Lung (tissue), 12 donors: ENCODE results near the gene C20orf204. TPM values are rescaled to one million over a fixed set of nuclear protein-coding genes. Genes with fewer than 3 reads are reported as not detected.

Source experiments
- ATAC-seq: fragments of 200-7000 bp; cut with Tn5 transposase; one replicate; pipeline ENCODE4 v1.9.1; 2020; ENCODE audit warnings: moderate number of reproducible peaks; ENCODE audit not compliant: insufficient read depth, low FRiP score
- DNase-seq, 3 donors: peaks; one replicate each; pipeline ENCODE4 v3.0.0-alpha.2; 2013 to 2017
- H3K27ac ChIP-seq, 2 donors: one replicate each; pipeline ENCODE4 v1.5.1; 2013; ENCODE audit warnings: mild to moderate bottlenecking in 2 of 2, moderate library complexity in 2 of 2, control low read depth in 1 of 2, inconsistent platforms in 1 of 2, low read depth in 1 of 2, low read length in 1 of 2
- H3K27me3 ChIP-seq, 3 donors: one replicate each; pipeline ENCODE4 v1.5.1; 2013; ENCODE audit warnings: low read length in 2 of 3; ENCODE audit not compliant: control insufficient read depth in 3 of 3, insufficient read depth in 3 of 3
- H3K36me3 ChIP-seq, 4 donors: one replicate each; pipeline ENCODE4 v1.5.1; 2013; ENCODE audit warnings: low read length in 4 of 4, mild to moderate bottlenecking in 1 of 4, moderate library complexity in 1 of 4; ENCODE audit not compliant: control insufficient read depth in 4 of 4, insufficient read depth in 4 of 4
- H3K4me1 ChIP-seq, 5 donors: one replicate each; pipeline ENCODE4 v1.5.1; 2013; ENCODE audit warnings: low read length in 5 of 5, mild to moderate bottlenecking in 2 of 5, moderate library complexity in 1 of 5; ENCODE audit not compliant: control insufficient read depth in 5 of 5, insufficient read depth in 5 of 5
- H3K4me3 ChIP-seq: one replicate; pipeline ENCODE4 v1.5.1; 2013; ENCODE audit warnings: mild to moderate bottlenecking, control low read depth, moderate library complexity
- H3K9ac ChIP-seq, 2 donors: one replicate each; pipeline ENCODE4 v1.5.1; 2013; ENCODE audit warnings: low read length in 2 of 2, control low read depth in 1 of 2; ENCODE audit not compliant: insufficient read depth in 1 of 2
- H3K9me3 ChIP-seq, 4 donors: one replicate each; pipeline ENCODE4 v1.5.1; 2013; ENCODE audit warnings: low read length in 3 of 4, mild to moderate bottlenecking in 1 of 4, moderate library complexity in 1 of 4; ENCODE audit not compliant: control insufficient read depth in 4 of 4, insufficient read depth in 3 of 4
- CTCF ChIP-seq: IDR thresholded peaks from 2 replicates; pipeline ENCODE4 v1.5.1; 2012; ENCODE audit warnings: mild to moderate bottlenecking; ENCODE audit errors: control extremely low read depth, extremely low read depth
- WGBS, 2 donors: extraction: QIAGEN DNeasy Blood & Tissue Kit; methylation state at CpG; one replicate each; pipeline ENCODE4 v1.1.7; 2013; 5-methylcytosine and 5-hydroxymethylcytosine counted together
- polyA plus RNA-seq, 2 donors: library from polyadenylated mRNA; stranded (reverse); fragments of 200-250 nt; gene quantifications; one replicate each; pipeline ENCODE4 v1.2.1, GENCODE V29; 2013
- total RNA-seq, 2 donors: library from RNA; depleted of rRNA in 1 of 2; stranded (reverse); fragments of >200 nt in 1 of 2; gene quantifications; one replicate each; pipeline ENCODE4 v1.2.1, GENCODE V29; 2014 to 2021
- donor health status: control.
- donor health status: control.
- donor health status: Bipolar disorder and iron deficiency.
- donor health status: healthy.
- donor health status: DM: yes; HTN: yes; CAD: no.

Gene C20orf204
- total and polyA plus RNA-seq, 4 donors = 0.50 to 2.0 (median 0.98) TPM

DNA sequence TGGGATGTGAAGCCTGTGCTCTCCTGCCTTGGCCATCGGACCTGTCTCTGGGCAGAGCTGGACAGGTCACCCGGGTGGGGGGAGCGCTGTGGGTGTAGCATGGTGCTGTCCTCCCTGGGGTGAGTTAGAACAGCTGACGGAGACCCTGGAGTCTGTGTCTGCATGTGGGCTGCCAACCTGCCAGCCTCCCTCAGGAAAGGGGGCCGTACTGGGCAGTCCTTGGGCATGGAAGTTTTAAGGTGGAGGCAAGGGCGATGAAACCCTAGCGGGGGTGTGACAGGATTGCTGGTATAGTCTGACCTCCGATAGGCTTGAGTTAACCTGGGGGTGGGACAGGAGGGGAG, 11.0 kb downstream of the C20orf204 start:
- peak overlapping the region; percentile 54 for H3K4me3 ChIP-seq
- H3K9me3 ChIP-seq = peaks cover 0 to 3% (median 0%) of the 10 kb centered on the region in 4 donors
- H3K36me3 ChIP-seq = peaks cover 0 to 8% (median 1%) of the 10 kb centered on the region in 4 donors
- peaks cover 2 to 46% (median 7%) of the 10 kb centered on the region in 3 donors for H3K27me3 ChIP-seq
- H3K4me1 ChIP-seq = peaks cover 0 to 36% (median 3%) of the 10 kb centered on the region in 5 donors
- peak overlapping the region; percentile 41 to 62 for H3K27ac ChIP-seq
- no peak overlapping the region for H3K9ac ChIP-seq
- no peak for DNase-seq
- no peak for TF ChIP-seq CTCF
- WGBS, 2 donors = 70 to 73% methylated on average over 8 of the region's 8 CpGs
- no peak for ATAC-seq

DNA sequence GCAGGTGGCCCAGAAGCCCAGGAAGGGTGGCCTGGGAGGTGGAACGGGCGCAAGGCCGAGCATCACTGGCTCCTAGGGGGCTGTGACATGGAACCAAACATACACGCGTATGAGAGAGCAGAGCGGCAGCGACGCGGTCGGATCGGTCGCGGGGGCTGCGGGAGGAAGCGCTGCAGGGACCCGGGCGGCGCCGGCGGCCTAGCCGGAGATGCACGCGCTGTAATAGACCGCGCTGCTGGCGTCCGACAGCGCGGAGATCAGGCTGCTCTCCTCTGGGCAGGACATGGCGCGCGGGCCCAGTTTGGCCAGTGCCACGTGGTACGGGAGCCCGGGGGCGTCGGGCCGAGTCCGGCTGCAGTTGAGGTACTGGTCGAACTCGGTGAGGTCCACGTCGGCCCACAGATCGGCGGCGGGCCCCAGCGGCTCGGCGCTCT, 12.0 kb downstream of the C20orf204 start:
- H3K27ac ChIP-seq = peak overlapping the region; percentile 49 to 68
- peak overlapping the region; percentile 67 for H3K4me3 ChIP-seq
- H3K9ac ChIP-seq = no peak overlapping the region
- H3K4me1 ChIP-seq = peaks cover 0 to 43% (median 5%) of the 10 kb centered on the region in 5 donors
- no peak for TF ChIP-seq CTCF
- WGBS, 2 donors = 20 to 21% methylated on average over 48 to 49 of the region's 49 CpGs
- peaks cover 0 to 3% (median 0%) of the 10 kb centered on the region in 4 donors for H3K9me3 ChIP-seq
- H3K27me3 ChIP-seq = peaks cover 0 to 43% (median 7%) of the 10 kb centered on the region in 3 donors
- no peak for ATAC-seq
- H3K36me3 ChIP-seq = peaks cover 0 to 8% (median 1%) of the 10 kb centered on the region in 4 donors
- no peak for DNase-seq

DNA sequence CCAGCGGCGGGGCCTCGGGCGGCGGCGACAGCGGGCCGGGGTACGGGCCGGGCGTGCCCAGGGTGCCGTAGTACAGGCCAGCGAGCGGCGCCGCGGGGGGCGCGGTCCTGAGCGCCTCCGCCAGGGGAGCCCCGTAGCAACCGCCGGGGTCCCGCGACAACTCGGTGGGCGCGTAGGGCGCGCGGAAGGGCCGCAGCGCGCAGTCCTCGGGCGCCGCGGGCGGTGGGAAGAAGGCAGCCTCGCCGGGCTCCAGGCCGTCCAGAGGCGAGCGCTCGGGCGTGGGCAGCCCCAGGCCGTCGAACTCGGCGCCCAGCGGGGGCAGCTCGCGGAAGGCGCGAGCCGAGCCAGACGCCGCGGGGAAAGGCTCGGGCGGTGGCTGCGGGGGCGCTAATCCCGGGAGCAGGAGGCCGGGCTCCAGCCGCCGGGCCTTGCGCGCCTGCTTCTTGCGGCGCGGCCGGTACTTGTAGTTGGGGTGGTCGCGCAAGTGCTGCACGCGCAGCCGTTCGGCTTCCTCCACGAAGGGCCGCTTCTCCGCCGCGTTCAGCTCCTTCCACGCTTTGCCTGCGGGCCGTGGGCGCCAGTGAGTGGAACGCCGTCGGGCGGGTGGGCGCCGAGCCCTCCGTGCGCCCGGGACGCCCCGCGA, 12.5 kb downstream of the C20orf204 start:
- H3K9ac ChIP-seq = no peak overlapping the region
- peaks cover 0 to 8% (median 1%) of the 10 kb centered on the region in 4 donors for H3K36me3 ChIP-seq
- DNase-seq = no peak
- peaks cover 0 to 40% (median 7%) of the 10 kb centered on the region in 3 donors for H3K27me3 ChIP-seq
- 8 to 10% methylated on average over 44 to 101 of the region's 101 CpGs for WGBS, 2 donors
- H3K9me3 ChIP-seq = peaks cover 0 to 3% (median 0%) of the 10 kb centered on the region in 4 donors
- peaks cover 0 to 48% (median 10%) of the 10 kb centered on the region in 5 donors for H3K4me1 ChIP-seq
- no peak for ATAC-seq
- no peak for TF ChIP-seq CTCF
- peak overlapping the region; percentile 67 for H3K4me3 ChIP-seq
- H3K27ac ChIP-seq = peak overlapping the region; percentile 49 to 68
